Epidermal melanocyte (primary cell): ENCODE measurements around the gene DFFA.
"Not testable (repeated sequence)": the region's sequence is repeated elsewhere in the genome, so short reads cannot be mapped to it uniquely, and the experiment has no call there.

Experiments used
- DNase-seq: peaks from one replicate; pipeline ENCODE4 v3.0.0; 2011; ENCODE audit warnings: low spot score; ENCODE audit not compliant: insufficient read length

The DFFA gene

DNA sequence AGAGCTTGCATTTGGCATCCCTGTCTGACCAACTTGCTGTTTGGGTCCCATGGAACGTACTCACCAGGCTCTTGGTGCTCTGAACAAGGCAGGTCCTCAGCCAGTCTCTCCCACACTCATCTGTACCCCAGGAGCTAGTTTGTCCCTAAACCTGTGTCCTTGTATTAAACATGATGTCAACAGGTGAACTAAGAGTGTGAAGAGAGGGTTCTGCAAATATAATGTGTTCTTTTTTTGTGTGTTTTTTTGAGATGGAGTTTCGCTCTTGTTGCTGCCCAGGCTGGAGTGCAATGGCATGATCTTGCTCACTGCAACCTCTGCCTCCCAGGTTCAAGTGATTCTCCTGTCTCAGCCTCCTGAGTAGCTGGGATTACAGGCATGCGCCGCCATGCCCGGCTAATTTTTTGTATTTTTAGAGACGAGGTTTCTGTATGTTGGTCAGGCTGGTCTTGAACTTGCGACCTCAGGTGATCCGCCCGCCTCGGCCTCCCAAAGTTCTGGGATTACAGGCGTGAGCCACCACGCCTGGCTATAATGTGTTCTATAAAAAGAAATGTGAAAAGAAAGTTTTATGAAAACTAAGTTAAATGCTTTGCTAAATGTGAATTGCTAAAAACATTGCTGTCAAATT, 33.8 kb upstream of the DFFA start:
- DNase-seq = not testable (repeated sequence)

GRCh38 chr1:10504249-10504648, 31.9 kb upstream of the DFFA start:
- no peak for DNase-seq

DNA sequence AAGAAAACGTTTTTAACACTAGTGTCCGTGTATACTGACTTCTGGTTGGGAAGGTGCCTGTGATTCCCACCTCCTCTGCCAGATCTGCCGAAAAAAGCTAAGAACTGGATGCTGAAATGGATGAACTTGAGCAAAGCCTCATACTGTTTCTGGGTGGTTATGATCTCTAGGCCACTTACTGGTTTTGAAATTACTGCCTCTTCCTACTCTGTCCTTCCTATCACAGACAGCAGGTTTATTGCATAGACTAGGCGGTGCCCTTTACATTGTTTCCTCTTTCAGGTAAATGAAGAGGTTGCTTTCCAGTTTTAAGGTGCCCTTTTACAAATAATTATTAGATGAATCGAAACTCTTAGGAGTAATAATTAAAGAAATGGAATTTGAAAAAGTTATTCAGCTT, 29.9 kb upstream of the DFFA start:
- no peak for DNase-seq

GRCh38 chr1:10498231-10498630, 25.9 kb upstream of the DFFA start:
- DNase-seq = no peak

GRCh38 chr1:10497109-10497508, 24.8 kb upstream of the DFFA start:
- DNase-seq = no peak

- DNase-seq = no peak
Measured at GRCh38 chr1:10495952-10496351, 23.6 kb upstream of the DFFA start.

DNA sequence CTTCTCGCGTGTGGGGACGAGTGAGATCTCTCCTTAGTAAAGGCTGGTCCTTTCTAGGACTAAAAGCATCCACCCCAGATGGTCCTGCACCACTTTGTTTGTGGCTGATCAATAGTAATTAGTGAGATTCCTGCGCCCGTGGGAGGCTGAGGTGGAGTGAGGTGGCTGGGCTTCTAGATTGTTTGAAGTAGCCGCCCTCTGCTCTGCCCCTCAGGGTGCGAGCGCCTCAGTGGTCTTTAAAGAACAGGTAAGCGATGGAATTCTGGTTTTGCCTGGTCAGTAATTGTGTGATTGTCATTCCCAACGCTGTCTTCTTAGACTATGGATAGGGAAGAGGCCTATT, 23.1 kb upstream of the DFFA start:
- DNase-seq = no peak

- DNase-seq = peak; percentile 78
Measured at GRCh38 chr1:10494754-10495474, 22.6 kb upstream of the DFFA start.

- DNase-seq = no peak
Measured at GRCh38 chr1:10494418-10494753, 22.1 kb upstream of the DFFA start.

DNA sequence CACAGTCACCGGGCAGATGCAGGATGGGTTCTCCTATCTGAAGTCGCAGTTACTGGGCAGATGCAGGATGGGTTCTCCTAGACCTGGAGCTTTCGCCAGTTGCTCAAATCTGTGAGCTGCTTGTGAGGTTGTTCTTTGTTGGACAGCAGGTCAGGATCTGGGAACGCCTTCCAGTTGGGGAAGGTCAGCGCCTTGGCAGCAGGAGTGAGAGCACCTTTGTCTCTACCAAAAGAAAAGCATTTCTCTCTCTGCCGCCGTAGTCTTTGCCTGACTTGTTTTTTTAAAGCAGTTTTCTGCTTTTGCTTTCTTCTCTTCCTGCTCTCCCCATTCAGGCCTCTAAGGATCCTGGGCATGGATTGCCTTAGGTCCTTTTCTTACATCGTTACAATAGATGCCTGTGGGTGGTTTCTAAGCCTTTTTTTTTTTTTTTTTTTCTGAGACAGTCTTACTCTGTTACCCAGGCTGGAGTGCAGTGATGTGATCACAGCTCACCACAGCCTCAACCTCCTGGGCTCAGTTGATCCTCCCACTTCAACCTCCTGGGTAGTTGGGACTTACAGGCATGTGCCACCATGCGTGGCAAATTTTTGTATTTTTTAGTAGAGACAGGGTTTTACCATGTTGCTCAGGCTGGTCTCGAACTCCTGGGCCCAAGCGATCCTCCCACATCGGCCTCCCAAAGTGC, 18.1 kb upstream of the DFFA start:
- DNase-seq = no peak

- DNase-seq = no peak
Measured at GRCh38 chr1:10489291-10490055, 17.1 kb upstream of the DFFA start.

DNA sequence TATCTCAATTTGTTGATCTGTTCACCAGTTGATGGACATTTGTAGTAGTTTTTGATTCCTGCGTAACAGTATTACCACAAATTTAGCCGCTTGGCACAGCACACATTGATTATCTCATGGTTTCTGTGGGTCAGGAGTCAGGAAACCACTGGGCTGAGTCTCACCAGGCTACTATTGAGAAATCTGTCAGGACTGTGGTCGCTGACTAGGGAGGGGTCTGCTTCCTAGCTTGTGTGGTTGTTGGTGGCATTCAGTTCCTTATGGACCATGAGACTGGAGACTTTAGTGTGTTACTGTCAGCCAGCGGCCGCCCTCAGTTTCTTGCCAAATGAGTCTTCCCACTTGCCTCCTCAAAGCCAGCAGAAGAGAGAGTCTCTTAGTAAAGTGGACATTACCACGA, 12.2 kb upstream of the DFFA start:
- no peak for DNase-seq

GRCh38 chr1:10480614-10481013, 8.3 kb upstream of the DFFA start:
- no peak for DNase-seq

DNA sequence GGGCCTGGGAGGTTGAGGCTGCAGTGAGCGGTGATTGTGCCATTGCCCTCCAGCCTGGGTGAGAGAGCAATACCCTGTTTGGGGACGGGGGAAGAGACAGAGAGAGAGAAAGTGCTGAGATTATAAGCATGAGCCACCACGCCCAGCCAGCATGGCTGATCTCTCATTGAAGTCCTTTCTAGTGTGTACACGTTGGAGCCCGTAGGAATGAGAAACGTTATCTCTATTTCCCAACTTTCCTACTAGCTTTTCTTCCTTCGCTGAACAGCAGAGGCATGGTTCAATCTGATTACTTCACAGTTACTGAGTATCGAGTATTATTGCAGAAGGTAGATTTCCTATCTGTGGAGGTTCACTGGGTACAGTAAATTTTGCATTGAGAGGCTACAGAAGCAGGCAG, 7.0 kb upstream of the DFFA start:
- no peak for DNase-seq

DNA sequence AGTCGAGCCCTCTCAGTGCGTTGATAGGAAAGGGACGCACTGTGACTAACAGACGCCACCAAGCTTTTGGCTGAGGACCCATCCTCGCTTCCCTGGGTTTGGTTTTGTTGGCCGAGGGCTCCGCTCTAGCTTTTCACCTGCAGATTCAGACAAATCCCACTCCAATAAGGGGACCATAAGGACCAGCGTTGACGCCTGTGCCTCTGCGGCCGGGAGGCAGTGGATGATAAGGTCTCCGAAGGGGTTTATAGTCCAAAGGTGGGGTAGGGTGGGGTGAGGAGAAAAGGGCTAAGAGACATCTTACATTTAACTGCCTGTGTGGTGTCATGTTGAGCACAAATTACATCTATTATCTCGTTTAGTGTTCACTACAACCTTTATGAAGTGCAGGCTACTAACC, 3.2 kb upstream of the DFFA start:
- no peak for DNase-seq

- DNase-seq = peak; percentile 77
Measured at GRCh38 chr1:10474613-10475507, 2.5 kb upstream of the DFFA start, which contains the start of gene PEX14. PEX14 (plus strand) TSS chr1:10474950; CDS start chr1:10474967, 17 bp downstream.

DNA sequence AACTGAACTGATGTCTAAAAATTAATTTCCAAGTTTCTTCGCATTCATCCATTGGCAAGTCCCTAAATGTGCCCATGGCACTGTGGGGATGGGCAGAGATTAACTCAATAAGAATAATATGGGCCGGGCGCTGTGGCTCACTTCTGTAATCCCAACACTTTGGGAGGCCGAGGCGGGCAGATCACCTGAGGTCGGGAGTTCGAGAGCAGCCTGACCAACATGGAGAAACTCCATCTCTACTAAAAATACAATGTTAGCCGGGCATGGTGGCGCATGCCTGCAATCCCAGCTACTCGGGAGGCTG, 1.9 kb upstream of the DFFA start:
- not testable (repeated sequence) for DNase-seq

DNA sequence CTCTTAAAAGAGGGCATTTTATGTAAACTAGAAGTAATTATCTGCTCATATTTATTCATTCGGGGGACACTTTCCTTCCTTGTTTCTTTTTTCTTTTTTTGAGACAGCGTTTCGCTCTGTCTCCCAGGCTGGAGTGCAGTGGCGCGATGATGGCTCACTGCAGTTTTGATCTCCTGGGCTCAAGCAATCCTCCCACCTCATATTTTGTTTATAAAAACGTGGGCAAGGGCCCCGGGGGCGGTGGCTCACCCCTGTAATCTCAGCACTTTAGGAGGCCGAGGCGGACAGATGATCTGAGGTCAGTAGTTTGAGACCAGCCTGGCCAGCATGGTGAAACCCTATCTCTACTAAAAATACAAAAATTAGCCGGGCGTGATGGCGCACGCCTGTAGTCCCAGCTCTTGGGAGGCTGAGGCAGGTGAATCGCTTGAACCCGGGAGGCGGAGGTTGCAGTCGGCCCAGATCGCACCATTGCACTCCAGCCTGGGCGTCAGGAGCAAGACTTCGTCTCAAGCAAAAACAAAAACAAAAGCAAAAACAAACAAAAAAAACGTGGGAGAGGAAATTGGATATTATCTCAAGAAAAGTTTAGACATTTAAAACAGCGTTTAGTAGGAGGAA, 926 bp upstream of the DFFA start:
- DNase-seq = no peak

DNA sequence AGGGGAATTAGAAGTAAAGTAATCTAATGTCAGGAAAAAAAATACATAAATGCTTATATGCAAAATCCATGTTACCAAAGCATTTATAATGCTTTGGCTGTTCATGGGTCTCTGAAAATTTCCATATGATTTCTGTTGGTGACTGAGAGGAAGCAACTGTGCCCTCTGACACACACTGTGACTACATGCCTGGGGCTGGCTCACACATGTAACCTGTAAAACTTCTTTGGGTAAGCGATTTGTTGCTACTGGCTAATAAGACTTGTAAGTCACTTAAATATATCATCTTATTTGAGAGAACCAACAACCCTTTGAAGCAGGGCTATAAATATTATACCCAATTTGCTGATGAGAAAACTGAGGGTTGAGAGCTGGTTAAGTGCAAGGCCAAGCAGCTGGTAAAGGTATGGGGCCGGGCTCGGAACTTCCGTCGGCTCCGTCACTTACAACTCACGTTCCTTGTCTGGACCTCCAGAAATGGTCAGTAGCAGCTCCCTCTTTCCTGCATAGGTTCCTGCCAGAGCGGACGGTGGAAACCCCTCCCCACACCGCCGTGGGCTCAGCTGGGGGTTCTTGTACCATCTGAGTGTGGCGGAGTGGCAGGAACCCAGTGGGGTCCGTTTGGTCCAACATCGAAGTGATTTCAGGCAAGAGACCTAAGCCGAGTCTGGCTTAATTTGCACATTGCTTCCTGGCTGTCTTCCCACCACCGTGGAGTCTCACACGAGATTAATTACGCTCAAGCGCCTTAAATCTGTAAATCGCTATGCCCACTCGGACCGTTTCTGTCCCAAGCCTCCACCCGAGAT, 714 bp downstream of the DFFA start:
- DNase-seq = no peak

- no peak for DNase-seq
Measured at GRCh38 chr1:10470043-10470442, 2.3 kb downstream of the DFFA start.
